NCI-H226 (cell line): ENCODE results near the gene E2F4.

Experiments used
- DNase-seq: peaks from one replicate; pipeline ENCODE4 v3.0.0-alpha.2; 2015

The E2F4 gene

GRCh38 chr16:67212766-67213165 lies 20.8 kb downstream of the E2F4 start:
- no peak for DNase-seq

- DNase-seq: no peak
These were observed 21.5 kb downstream of the E2F4 start for GRCh38 chr16:67213197-67214019.

GRCh38 chr16:67215706-67216105 lies 23.8 kb downstream of the E2F4 start:
- no peak for DNase-seq

GRCh38 chr16:67216612-67217490 lies 24.9 kb downstream of the E2F4 start:
- no peak for DNase-seq

GRCh38 chr16:67223992-67224391 lies 32.0 kb downstream of the E2F4 start:
- no peak for DNase-seq

GRCh38 chr16:67226295-67226803 lies 34.4 kb downstream of the E2F4 start:
- DNase-seq: no peak

GRCh38 chr16:67226804-67227566 lies 35.0 kb downstream of the E2F4 start, which contains the start of gene TMEM208:
TMEM208 (plus strand) TSS chr16:67227130; CDS start chr16:67227219, 89 bp downstream.
- DNase-seq: peak; percentile 97

- DNase-seq: no peak
These were observed 35.6 kb downstream of the E2F4 start for GRCh38 chr16:67227567-67227921.

GRCh38 chr16:67228034-67228785 lies 36.3 kb downstream of the E2F4 start:
- no peak for DNase-seq

- DNase-seq: no peak
These were observed 37.0 kb downstream of the E2F4 start for GRCh38 chr16:67228905-67229304.

GRCh38 chr16:67229906-67230808 lies 38.2 kb downstream of the E2F4 start:
- no peak for DNase-seq

GRCh38 chr16:67230809-67231660 lies 39.1 kb downstream of the E2F4 start:
- no peak for DNase-seq

GRCh38 chr16:67233596-67233995 lies 41.6 kb downstream of the E2F4 start:
- DNase-seq: no peak

- DNase-seq: no peak
These were observed 42.2 kb downstream of the E2F4 start for GRCh38 chr16:67234180-67234597.

- DNase-seq: no peak
These were observed 44.0 kb downstream of the E2F4 start for GRCh38 chr16:67235816-67236562.

- peak; percentile 37 for DNase-seq
These were observed 44.8 kb downstream of the E2F4 start for GRCh38 chr16:67236563-67237395.

GRCh38 chr16:67237396-67238277 lies 45.7 kb downstream of the E2F4 start:
- DNase-seq: no peak
